ENCODE data around the gene NFE2L1.

The NFE2L1 gene

DNA sequence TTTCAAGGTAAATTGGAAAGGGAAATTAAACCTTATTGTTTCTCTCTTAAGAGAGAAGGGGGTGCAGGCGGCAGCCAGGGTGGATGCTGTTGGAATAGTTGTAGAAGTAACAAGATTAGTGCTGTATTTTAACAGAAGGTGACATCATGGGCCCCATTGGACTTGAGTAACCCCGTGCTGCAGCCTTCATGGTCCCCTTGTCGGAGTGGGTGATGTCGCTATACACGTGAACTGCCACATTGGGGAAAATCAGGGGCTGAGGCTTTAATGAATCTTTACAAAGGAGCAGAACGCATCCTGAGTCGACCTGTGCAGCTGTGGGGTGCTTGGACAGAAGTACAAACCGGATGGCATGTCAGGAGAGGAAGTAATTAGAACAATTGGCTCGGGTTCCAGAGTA is 62.6 kb downstream of the NFE2L1 start:
- DNase-seq (ENCODE audit: low spot score): no peak

All from NAMALWA (cell line).